Gastrocnemius medialis (tissue), 4 donors: Measurements from ENCODE around the gene C1QTNF3.

ENCODE experiments used
- POLR2A ChIP-seq, 2 donors: fragments of 450-650 bp; IDR thresholded peaks; one replicate each; pipeline ENCODE4 v1.6.1; 2017; ENCODE audit warnings: antibody characterized with exemption in 2 of 2, mild to moderate bottlenecking in 2 of 2, moderate library complexity in 2 of 2
- TF ChIP-seq, protein P1 (sequence below), 5 experiments: fragments of 450-650 bp in 3 of 5; fragments of 200-600 bp in 2 of 5; sonication (generic) in 2 of 5; IDR thresholded peaks in 4 of 5; conservative IDR thresholded peaks in 1 of 5; 1 replicate in 4 of 5; 2 replicates in 1 of 5; pipeline ENCODE4 v1.5.1; 2016 to 2019; ENCODE audit warnings: antibody characterized with exemption in 5 of 5, mild to moderate bottlenecking in 3 of 5, moderate library complexity in 3 of 5

DNA sequence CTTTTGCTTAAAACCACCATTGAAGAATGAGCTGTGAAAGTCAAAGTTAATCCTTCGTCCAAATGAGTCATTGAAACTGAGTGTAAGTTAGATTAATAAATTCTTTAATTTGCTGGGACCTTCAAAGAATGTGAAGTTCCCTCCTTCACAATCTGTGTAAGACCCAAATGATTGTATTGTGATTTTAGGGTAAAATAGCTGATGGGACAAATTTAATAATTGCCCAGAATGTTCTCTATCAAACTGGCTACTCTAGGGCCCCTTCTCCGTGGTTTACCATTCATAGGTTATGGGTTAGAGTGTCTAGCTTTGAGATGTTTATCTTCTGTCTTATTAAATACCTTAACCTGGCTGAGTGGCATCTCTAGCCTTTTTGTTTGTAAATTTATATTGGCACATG lies 11.9 kb downstream of the C1QTNF3 start:
- no peak for TF ChIP-seq POLR2A (IDR thresholded peaks at IDR 0.05)
- TF ChIP-seq, protein P1, sequence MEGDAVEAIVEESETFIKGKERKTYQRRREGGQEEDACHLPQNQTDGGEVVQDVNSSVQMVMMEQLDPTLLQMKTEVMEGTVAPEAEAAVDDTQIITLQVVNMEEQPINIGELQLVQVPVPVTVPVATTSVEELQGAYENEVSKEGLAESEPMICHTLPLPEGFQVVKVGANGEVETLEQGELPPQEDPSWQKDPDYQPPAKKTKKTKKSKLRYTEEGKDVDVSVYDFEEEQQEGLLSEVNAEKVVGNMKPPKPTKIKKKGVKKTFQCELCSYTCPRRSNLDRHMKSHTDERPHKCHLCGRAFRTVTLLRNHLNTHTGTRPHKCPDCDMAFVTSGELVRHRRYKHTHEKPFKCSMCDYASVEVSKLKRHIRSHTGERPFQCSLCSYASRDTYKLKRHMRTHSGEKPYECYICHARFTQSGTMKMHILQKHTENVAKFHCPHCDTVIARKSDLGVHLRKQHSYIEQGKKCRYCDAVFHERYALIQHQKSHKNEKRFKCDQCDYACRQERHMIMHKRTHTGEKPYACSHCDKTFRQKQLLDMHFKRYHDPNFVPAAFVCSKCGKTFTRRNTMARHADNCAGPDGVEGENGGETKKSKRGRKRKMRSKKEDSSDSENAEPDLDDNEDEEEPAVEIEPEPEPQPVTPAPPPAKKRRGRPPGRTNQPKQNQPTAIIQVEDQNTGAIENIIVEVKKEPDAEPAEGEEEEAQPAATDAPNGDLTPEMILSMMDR (IDR thresholded peaks at IDR 0.05 in 4 of 5, conservative IDR thresholded peaks at IDR 0.05 in 1 of 5), result no peak
